ENCODE data around the gene MMP24OS.
"Not testable (repeated sequence)": the region's sequence is repeated elsewhere in the genome, so short reads cannot be mapped to it uniquely, and the experiment has no call there.

The MMP24OS gene

DNA sequence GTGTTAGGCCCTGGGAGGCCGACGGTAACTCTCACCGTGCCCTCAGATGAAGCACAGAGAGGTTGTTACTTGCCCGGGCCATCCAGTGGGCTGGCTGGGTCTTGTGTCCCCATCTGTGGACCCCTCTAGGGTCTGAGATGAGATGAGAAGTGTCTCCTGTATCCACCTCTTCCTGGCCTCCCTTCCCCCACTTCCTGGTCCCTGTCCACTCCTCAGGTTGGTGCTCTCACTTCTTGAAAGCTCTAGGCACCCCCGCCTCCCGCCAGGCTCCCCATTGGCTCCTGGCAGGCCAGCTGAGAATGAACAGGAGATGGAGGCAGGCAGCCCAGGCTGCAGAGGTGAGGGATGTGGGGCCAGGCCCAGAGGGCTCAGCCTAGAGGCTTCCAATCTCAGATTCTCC lies 1.5 kb downstream of the MMP24OS start:
- DNase-seq (ENCODE audit: low read depth, low spot score): no peak

DNA sequence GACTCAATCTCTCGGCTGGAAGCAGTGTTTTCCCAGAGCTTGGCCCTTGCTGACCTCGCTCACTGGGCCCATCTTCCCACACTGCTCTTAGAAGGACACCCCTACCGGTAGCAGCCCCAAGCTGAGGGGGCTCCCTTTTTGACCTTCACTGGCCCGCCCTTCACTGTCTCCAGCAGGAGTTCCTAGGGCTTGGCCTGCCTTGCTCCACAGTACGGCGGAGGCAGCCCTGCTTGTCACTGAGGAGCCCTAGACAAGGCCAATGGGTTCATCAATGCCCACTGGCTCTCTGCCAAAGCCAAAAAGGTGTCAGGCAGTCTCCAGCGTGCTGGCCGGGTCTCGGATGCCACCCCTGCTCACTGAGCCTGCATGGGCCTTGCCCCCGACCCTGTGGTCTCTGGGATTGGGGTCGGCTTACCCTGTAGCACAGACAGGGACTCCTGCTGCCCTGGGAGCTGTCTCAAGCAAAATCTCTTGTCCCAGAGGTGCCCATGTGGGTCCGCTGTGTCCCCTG lies 2.1 kb downstream of the MMP24OS start:
- DNase-seq (ENCODE audit: low read depth, low spot score): no peak

DNA sequence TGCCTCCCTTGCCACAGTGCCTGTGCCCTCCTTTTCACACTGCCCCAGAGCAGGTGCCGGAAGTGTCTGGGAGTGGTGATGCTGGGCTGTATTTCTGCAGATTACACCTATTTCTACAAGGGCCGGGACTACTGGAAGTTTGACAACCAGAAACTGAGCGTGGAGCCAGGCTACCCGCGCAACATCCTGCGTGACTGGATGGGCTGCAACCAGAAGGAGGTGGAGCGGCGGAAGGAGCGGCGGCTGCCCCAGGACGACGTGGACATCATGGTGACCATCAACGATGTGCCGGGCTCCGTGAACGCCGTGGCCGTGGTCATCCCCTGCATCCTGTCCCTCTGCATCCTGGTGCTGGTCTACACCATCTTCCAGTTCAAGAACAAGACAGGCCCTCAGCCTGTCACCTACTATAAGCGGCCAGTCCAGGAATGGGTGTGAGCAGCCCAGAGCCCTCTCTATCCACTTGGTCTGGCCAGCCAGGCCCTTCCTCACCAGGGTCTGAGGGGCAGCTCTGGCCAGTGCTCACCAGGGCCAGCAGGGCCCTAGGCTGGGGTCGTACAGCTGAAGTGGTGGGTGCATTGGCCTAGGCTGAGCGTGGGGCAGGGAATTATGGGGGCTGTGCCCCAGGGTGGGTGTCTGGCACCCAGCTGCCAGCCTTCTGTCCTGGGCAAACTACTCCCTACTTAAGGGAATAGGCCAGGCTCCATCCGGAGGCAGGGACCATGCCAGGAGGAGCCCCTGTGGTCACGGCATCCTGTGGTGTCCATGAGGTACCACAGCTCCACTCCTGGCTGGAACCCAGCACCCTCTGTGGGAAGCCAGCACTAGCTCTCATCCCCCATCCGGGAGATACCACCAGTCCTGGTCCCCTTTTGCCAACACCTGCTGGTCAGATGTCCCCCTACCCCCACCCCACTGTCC lies 3.5 kb downstream of the MMP24OS start:
- DNase-seq (ENCODE audit: low read depth, low spot score): no peak

DNA sequence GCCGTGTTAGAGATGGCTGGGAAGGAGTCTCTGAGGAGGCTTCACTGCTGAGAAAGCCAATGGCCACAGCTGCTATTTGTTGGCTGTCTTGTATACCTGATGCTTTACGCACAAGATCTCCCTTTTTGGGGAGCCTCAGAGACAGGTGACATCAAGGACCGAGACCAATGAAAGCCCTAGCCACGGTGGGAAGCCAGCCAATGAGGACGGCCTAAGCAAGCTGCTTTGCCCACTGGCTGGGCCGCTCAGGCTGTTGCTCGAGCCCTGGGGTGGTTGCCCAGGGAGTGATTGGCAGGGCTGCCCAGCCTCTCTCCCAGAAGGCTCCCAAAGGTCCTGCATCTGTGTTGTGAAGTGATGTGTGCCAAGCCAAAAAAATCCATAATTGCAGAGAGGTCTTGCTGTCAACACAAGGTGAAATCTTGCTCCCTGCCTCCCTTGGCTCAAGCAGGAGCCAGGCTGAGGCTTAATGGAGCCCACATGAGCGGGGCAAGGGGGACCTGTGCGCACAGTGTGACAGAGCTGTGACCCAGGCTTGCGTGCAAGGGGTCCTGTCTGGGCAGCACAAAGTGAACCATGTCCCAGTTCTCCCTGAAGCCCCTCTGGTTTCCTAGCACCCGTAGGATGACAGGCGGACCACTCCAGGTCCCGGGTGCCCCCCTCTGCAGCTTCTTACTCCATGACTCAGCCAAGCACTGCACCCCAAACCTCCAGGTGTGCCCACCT lies 4.3 kb downstream of the MMP24OS start:
- no peak for DNase-seq (ENCODE audit: low read depth, low spot score)

DNA sequence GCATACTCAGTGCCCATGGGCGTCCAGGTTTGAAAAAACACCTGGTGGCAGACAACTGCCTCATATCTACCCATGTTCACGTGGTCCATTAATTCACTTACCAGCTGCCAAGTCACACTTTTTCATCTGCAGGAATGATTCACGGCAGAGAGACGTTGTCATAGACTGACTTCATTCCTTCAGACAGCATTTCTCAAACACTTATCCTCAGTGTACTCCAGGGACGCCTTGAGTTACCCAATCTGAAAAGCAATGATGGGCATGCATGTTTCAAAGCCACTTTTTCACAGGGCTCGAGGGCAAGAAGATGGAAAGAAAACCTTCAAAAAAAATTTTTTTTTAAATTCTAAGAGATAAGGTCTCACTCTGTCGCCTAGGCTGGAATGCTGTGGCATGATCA lies 6.0 kb downstream of the MMP24OS start:
- no peak for DNase-seq (ENCODE audit: low read depth, low spot score)

DNA sequence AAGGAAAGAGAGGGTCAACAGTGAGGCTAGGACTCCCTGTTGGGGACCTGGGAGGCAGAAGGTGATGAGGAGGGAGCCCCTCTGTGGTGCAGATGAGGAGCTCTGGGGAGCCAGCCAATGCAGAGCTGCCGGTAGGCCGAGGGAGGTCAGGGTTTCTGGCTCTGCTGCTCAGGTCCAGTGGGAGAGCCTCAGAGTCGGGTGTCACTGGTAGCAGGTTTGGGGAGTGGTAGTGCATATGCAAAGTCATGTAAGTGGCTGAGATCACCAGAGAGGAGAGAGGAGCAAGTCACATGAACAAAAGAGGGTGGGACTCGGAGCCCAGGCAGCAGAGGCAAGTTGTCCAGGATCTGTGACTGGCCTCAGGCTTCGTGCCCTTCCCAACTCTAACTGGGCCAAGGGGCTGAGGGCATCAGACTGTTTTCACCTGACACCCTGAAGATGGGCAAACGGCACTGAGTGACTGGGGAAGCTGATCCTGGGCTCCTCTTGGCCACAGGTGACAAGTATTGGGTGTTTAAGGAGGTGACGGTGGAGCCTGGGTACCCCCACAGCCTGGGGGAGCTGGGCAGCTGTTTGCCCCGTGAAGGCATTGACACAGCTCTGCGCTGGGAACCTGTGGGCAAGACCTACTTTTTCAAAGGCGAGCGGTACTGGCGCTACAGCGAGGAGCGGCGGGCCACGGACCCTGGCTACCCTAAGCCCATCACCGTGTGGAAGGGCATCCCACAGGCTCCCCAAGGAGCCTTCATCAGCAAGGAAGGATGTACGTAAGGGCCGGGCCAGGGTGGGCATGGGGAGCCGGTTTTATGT lies 6.6 kb downstream of the MMP24OS start:
- DNase-seq (ENCODE audit: low read depth, low spot score): no peak

DNA sequence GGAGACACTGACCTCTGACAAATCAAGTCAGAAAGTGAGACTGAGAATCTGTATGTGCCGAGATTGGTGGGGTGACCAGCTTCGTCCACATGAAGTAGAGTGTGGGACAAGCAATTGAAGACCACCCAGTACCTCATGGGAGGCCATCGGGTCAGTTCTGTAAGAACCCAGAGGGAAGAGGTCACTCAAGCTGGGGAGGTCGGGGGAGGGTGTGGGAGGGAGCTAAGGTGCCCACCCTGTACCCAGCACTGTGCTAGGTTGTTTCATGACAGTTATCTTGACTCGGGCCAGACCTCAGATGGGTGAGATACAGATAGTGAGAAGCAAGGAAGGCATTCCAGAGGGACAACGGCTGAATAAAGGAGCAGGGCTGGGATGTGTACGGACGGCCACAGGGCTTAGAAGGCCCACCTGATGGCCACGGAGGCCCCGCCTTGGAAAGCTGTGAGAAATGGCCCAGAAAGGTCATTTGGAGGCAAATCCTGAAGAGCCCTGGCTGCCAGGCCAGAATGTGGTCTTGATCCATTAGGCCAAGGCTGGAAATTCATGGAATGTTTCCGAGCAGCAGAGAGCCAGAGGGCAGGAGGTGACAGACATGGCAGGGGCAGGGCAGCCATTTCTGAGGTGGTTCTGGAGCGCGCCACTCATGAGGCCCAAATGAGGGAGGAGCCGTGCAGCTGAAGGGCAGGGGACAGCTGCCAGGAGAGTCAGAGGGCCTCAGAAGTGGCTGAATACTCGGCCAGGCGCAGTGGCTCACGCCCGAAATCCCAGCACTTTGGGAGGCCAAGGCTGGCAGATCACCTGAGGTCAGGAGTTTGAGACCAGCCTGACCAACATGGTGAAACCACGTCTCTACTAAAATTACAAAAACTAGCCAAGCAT lies 7.7 kb downstream of the MMP24OS start:
- DNase-seq (ENCODE audit: low read depth, low spot score): no peak

DNA sequence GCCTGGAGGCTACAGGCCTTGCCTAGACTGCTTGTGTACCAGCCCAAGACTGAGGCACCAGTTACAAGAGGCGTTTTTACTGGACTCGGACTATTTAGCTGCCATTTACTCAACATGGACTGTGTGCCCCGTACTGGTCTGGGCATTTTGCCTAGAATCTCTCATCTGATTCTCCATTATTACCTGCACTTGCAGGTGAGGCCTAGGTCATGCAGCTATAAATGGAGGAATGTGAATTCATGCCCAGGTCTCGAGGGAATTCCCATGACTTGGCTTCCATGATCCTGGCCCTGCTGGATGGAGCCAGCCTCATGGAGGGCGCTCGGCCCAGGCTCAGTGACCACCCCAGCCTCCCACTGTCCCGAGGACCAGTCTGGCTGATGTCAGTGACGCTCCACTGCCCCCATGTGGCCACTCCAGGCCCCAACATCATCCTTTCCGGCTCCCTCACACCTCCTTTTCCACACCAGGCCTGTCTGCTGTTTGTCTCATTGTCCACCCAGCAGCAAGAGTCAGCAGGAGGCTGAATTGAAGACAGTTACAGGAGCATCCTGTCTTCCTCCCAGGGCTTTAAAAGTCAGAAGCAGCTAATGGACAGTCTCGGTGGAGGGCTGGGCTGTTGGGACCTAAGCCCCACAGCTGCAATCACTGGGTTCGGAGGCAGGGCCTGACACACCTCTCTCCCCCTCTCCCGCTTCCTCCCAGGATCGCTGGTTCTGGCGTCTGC lies 8.7 kb downstream of the MMP24OS start:
- no peak for DNase-seq (ENCODE audit: low read depth, low spot score)

DNA sequence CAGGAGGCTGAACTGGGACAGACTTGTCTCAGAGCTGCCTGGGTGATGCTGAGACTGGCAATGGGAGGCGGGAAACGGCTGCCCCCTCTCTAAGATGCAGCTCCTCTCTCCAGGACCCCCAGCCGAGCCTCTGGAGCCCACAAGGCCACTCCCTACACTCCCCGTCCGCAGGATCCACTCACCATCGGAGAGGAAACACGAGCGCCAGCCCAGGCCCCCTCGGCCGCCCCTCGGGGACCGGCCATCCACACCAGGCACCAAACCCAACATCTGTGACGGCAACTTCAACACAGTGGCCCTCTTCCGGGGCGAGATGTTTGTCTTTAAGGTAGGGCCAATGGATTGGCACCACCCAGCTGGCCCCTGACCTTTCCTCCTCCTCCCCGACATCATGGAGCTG lies 10.8 kb downstream of the MMP24OS start:
- DNase-seq (ENCODE audit: low read depth, low spot score): no peak

DNA sequence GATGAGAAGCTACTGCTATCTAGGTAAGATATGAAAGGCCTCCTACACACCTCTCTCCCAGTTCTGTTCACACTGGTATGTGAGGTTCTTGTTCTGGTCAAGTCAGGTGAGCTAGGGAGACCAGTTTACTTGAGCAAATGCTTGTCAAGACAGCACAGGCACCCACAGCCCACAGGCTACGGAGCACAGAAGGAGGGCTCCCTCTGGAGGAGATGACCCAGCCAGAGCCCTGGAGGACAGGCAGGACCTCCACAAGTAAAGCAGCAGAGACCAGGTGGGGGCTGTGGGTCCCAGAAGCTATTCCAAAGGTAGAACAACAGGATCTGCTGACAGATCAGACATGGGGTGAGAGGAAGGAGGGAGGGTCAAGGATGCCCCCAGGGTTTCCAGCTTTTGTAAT lies 13.2 kb downstream of the MMP24OS start:
- DNase-seq (ENCODE audit: low read depth, low spot score): no peak

DNA sequence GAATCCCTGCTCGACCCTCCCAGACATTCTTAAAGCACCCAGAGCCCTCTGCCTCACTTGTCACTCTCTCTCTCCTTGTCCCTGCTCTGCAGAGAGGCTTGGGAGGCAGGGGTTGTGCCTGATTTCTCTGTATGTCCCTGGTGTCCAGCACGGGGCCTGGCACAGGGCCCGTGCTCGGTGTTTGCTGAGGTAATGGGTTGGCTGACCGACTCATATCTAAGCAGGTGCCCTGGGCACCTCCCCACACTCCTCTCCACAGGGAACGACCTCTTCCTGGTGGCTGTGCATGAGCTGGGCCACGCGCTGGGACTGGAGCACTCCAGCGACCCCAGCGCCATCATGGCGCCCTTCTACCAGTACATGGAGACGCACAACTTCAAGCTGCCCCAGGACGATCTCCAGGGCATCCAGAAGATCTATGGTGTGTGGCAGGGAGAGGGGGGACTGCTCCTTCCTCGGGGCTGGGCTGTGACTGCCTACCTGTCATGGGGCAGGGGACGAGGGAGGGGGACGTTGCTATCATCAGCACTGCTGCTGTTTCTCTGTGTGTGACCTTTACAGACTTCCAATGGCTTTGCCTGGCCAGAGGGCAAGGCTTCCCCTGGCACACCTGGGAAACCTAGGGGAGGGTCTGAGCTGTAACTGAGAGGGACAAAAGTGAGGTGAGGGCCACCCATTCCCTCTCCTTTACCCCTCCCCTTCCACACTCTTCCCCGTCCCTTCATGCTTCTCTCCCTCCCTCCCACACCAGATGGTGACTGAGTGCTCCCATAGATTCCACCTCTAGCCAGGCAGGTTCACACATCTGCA lies 14.2 kb downstream of the MMP24OS start:
- no peak for DNase-seq (ENCODE audit: low read depth, low spot score)

DNA sequence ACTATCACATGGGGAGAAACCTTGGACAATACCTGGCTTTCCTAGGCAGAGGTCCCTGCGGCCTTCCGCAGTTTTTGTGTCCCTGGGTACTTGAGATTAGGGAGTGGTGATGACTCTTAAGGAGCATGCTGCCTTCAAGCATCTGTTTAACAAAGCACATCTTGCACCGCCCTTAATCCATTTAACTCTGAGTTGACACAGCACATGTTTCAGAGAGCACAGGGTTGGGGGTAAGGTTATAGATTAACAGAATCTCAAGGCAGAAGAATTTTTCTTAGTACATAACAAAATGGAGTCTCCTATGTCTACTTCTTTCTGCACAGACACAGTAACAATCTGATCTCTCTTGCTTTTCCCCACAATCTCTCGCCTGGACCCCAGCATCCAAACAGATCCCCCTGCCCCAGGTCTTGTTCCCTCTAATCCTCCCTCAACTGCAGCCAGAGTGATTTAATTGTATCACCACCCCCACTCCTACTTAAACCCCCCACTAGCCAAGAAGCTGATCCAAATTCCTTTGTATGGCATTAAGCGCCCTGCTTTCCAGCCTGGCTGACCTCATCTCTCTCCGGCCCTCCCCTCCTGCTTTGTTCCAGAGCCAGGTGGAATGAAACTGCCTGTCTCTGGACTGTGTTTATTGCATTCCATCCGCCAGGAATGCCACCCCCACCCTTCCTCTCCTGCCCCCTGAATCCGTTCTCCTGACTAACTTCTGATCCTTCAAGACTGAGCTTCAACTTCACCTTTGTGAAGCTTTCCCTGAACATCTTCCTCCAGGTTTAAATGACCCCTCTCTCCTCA lies 15.0 kb downstream of the MMP24OS start:
- not testable (repeated sequence) for DNase-seq (ENCODE audit: low read depth, low spot score)

DNA sequence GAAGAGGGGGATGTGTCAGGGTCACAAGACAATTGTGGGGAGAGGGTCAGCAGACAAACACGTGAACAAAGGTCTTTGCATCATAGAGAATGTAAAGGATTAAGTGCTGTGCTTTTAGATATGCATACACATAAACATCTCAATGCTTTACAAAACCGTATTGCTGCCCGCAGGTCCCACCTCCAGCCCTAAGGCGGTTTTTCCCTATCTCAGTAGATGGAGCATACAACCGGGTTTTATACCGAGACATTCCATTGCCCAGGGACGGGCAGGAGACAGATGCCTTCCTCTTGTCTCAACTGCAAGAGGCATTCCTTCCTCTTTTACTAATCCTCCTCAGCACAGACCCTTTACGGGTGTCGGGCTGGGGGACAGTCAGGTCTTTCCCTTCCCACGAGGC lies 15.6 kb downstream of the MMP24OS start:
- DNase-seq (ENCODE audit: low read depth, low spot score): not testable (repeated sequence)

DNA sequence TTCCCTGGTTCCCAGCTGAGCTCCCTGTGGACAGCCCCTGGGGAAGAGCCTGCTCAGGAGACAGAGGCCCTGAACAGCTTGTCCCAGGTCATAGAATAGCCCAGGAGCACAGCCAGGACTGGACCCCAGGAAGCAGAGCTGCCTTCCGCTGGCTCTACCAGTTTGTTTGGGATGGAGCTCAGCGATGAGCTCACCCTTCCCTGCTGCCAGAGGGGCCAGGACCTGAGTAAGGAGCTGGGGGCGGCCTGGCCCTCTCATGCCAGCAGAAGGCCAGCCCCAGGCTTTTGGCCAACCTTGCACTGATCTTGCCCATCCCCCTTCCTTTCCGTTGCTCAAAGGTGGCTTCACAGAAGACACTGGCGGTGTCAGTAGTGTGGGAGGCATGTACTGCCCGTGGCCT lies 17.5 kb downstream of the MMP24OS start:
- DNase-seq (ENCODE audit: low read depth, low spot score): no peak

DNA sequence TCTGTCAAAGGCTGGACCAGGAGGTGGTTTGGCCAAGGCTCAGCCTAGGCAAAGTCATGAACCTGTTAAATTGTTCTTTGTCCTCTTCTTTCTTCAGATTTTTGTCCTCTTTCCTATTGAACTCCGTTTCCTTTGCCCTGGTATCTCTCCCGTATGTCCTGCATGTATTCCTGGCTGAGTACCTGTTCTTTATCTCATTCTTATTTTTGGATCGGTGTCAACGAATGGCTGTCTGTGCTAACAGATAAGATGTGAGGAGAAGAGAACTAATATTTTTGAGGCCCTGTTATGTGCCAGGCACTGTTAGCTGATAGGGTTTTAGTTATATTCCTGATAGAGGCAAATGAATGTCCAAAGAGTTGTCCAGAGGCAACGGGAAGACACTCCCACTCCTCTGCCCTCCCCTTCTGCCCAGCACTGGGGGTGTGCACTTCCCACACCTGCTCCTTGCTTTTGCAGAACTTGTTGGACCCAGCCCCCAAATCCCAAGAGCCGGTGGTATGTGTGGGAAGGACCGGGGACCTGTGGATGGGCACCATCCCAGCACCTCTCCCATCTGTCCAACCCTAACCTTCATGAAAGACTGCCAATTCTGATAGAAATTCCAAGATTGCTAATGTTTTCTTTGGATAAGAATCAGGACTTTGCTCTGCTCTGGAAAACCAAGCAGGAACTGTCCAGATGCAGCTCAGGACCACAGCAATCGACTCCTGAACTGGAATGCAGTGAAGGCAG lies 20.6 kb downstream of the MMP24OS start:
- DNase-seq (ENCODE audit: low read depth, low spot score): no peak

DNA sequence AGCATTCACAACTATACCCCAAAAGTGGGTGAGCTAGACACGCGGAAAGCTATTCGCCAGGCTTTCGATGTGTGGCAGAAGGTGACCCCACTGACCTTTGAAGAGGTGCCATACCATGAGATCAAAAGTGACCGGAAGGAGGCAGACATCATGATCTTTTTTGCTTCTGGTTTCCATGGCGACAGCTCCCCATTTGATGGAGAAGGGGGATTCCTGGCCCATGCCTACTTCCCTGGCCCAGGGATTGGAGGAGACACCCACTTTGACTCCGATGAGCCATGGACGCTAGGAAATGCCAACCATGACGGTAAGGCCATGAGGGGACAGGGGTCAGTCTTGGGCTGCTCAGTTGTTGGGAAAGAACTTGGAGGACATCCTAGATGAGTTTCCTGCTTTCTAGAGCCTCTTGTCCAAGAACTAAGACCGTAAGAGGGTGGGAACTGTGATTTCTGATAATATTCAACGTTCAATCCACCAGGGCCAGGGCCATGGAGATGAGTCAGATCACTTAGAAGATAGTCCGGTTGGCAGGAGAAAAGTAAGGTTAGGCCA lies 23.4 kb downstream of the MMP24OS start:
- DNase-seq (ENCODE audit: low read depth, low spot score): no peak

DNA sequence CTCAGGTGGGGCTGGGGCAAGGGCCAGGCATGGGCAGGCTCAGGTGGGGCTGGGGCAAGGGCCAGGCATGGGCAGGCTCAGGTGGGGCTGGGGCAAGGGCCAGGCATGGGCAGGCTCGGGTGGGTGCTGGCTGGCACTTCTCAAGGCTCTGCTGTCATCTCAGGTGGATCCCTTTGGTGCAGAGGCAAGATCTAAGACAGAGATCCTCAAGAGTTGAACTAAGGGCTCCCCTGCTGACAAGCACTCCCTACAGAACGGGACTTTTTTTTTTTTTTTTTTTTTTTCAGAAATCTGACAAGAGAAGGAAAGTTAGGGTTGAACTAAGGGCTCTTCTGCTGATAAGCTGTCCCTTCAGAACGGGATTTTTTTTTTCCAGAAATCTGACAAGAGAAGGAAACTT lies 24.9 kb downstream of the MMP24OS start:
- no peak for DNase-seq (ENCODE audit: low read depth, low spot score)

DNA sequence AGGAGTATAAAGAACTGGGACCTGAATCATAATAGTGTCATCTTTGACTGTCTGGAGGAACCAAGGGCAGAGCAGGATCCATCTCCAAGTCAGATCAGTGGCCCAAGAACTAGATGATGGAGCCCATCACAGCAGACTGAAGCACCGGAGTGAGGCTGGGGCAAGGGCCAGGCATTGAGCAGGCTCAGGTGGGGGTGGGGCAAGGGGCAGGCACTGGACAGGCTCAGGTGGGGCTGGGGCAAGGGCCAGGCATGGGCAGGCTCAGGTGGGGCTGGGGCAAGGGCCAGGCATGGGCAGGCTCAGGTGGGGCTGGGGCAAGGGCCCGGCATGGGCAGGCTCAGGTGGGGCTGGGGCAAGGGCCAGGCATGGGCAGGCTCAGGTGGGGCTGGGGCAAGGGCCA lies 25.3 kb downstream of the MMP24OS start:
- not testable (repeated sequence) for DNase-seq (ENCODE audit: low read depth, low spot score)

Measured in activated CD4-positive, CD25-positive, alpha-beta regulatory T cell treated with anti-CD3 and anti-CD28 coated beads, Interleukin-2, amount 50 U/mL, for 16 hours (primary cell).